GM11168 (cell line): Measurements from ENCODE around the gene SLN.
"Not testable (repeated sequence)": the region's sequence is repeated elsewhere in the genome, so short reads cannot be mapped to it uniquely, and the experiment has no call there.

Source experiments
- in situ Hi-C: fragments of 300-500 bp; cut with MboI; formaldehyde crosslinking; loops from one replicate; pipeline ENCODE4 v1.12.0; 2022; ENCODE audit warnings: low sequenced_read_pairs; ENCODE audit not compliant: unreplicated experiment

Gene SLN

GRCh38 chr11:107711861-107712755 lies at the start of gene SLN:
TSS of gene SLN (minus strand) at chr11:107712056.
- in situ Hi-C loops = no loop called here

DNA sequence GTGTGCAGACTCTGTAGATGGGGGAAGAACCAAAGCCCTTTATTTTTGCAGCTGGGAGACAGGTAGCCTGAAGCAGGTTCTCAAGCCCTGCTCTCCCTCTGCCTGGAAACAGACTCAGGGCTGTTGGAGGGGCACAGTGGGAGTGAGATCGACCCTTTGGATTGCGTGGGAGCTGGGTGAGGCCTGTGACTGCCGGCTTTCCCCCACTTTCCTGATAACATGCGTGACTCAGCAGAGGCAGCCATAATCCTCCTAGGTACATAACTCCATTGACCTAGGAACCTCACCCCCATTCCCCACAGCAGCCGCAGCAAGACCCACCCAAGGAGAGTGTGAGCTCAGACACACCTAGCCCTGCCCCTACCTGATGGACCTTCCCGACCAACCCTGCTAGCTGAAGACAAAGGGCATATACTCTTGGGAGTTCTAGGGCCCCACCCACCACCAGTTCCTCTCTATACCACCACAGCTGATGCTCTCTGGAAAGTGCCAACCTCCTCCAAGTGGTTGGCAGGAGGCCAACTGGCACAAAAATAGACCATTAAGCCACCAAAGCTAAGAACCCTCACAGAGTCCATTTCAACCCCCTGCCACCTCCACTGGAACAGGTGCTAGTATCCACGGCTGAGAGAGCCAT lies 47.0 kb upstream of the SLN start:
- in situ Hi-C loops = not testable (repeated sequence)

GRCh38 chr11:107757661-107758060 lies 45.8 kb upstream of the SLN start:
- in situ Hi-C loops = no loop called here

DNA sequence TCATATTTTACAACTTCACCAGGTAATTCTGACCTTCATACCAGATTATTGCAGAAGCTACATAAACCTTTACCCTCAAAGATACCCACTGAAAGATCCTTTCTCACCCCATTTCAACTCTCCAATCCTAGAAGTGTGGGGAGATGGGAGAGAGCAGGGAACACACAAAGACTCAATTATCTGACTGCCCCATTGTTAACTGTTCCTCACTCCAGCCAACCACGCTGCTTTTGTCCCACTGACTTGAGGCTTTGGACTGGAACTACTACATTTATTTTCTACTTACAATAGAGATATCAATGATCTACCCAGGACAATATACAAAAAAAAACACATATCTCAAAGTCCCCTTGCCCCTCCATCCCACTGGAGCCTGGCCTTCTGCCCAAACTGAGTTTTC lies 44.7 kb upstream of the SLN start:
- in situ Hi-C loops = no loop called here

GRCh38 chr11:107752949-107753822 lies 41.3 kb upstream of the SLN start:
- in situ Hi-C loops = no loop called here

DNA sequence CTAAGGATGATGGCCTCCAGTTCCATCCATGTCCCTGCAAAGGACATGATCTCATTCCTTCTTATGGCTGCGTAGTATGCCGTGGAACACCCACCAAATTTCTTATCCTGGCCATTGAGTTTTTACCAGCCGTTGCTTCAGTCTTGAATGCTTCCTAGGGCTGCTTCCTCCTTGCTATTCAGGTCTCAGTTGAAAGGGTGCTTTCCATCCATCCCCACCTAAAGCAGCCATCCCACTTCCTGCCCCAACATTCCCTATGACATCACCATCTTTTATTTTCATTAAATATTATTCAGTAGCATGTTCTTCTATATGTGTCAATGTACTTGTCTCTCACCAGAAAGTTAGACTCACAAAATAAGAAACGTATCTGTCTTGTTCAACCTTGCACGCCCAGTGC lies 40.7 kb upstream of the SLN start:
- in situ Hi-C loops = no loop called here

DNA sequence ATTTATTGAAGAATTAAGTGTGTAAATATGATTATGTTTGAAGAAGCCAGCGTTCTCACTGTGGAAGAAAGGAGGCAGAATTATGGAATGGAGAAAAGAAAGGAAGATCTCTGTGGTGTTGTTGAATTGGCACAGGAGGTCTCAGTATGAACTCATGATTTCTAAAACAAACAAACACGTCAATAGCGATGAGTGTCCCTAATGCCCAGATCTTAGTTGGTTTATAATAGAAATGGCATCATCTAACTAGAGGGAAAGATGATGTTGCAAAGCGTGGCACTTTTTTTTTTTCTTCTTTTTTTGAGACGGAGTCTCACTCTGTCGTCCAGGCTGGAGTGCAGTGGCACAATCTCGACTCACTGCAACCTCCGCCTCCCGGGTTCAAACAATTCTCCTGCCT lies 39.2 kb upstream of the SLN start:
- in situ Hi-C loops = no loop called here

DNA sequence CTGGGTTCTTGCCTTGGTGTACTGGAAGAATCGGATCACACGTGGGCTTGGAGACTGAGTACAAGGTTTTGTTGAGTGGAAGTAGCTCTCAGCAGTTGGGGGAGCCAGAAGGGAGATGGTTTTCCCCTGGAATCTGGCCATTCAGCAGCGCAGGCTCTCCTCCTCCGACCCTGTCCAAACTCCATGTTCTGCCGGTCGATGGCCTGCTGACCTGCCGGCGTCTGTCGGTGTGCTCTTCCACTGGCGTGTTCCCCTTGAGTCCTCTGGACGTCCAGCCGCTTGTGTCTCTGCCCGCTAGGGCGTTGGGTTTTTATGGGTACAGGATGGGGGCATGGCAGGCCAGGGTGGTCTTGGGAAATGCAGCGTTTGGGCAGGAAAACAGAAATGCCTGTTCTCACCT lies 38.5 kb upstream of the SLN start:
- in situ Hi-C loops = no loop called here

- in situ Hi-C loops = no loop called here
Measured at GRCh38 chr11:107747622-107748021, 35.8 kb upstream of the SLN start.

DNA sequence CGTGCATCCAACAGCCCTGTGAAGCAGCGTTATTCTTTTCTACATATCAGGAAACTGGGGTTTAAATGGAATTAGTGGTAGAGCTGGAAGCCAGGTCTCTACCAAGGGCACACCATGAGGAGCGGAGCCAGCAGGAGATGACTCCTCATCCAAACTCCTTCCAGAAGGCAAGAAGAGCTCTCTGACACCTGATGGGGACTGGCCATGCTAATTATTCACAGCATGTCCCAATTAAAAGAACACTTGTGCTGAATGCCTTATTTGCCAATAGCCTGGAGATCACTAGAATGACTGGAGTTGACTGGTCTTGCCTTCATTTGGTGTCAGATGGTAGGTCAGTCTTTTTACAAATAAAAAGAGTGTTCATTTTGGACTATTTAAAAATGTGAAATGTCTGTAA lies 32.9 kb upstream of the SLN start:
- in situ Hi-C loops = no loop called here

DNA sequence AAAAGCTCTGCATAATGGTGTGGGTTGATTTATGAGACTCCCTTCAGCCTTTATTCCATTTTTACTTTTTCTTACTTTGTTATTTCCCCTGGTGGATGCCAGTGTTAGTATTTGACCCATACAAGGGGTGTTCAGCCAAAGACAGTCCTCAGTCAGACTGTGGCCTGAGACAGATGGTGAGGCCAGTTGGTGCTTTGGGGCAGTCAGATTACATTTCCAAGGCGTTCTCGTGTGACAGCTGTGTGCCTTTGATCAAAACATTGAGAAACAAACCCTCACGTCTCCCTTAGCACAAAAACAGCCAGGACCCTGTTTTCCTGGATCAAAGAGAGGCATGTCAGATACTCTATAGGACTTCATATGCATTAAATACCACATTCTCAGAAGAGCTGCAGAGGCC lies 31.3 kb upstream of the SLN start:
- in situ Hi-C loops = no loop called here

GRCh38 chr11:107741044-107741823 lies 29.4 kb upstream of the SLN start:
- in situ Hi-C loops = no loop called here

- in situ Hi-C loops = no loop called here
Measured at GRCh38 chr11:107740271-107740670, 28.4 kb upstream of the SLN start.

GRCh38 chr11:107736546-107736945 lies 24.7 kb upstream of the SLN start:
- in situ Hi-C loops = no loop called here

GRCh38 chr11:107733518-107733917 lies 21.7 kb upstream of the SLN start:
- in situ Hi-C loops = no loop called here

DNA sequence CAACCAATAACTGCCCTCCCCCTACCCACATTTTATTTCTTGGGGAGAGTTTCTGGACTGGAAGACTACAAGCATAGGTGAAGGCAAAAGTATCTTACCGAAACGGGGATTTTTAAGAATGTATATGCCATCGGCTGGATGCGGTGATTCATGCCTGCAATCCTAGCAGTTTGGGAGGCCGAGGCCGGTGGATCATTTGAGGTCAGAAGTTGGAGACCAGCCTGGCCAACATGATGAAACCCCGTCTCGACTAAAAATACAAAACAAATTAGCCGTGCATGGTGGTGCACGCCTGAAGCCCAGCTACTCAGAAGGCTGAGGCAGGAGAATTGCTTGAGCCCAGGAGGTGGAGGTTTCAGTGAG lies 20.8 kb upstream of the SLN start:
- in situ Hi-C loops = no loop called here

GRCh38 chr11:107731941-107732688 lies 20.3 kb upstream of the SLN start:
- in situ Hi-C loops = no loop called here

DNA sequence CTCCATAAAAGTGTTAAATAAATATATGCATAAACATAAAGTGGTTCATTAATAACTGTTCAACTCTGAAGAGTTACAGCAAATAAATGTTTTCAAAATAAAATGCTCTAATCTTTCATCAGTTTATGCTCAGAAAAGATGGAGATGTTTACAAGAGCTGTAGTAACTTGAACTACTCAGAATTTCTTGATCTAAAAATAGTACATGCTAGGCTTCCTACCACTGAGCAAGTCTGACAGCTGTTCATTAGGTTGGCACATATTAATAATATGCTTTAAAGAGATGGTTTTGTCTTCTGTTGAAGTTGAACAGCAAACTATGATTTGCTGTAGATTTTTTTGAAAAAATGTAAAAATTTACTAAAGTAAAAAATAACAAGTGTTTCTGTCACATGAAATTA lies 10.8 kb upstream of the SLN start:
- in situ Hi-C loops = no loop called here

DNA sequence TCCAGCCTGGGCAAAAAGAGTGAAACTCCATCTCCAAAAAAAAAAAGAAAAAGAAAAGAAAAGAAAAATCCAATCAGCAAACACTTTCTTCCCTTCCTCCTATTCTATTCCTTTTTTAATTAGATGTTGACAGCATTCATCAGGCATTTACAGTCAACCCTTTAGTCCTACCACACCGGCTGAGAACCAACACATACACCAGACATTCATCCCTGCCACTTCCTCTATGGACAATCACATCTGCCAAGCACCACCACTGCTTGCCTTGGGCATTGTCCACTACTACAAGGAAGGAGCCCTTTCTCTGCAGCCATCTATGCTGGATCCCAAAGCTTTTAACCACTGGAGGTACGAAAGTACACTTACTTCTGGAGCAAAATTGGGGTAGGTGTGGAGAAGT lies 9.4 kb upstream of the SLN start:
- in situ Hi-C loops = no loop called here
